Uterus (tissue), 2 donors: Measurements from ENCODE around the gene GPLD1.
A peak's percentile ranks its signal among the peaks of the same experiment; 100 is the strongest.

Source experiments
- CTCF ChIP-seq, 4 experiments: fragments of 200-600 bp in 2 of 4; fragments of 450-650 bp in 2 of 4; sonication (generic) in 2 of 4; IDR thresholded peaks; one replicate each; pipeline ENCODE4 v1.5.1; 2016 to 2019; ENCODE audit warnings: antibody characterized with exemption in 4 of 4, mild to moderate bottlenecking in 2 of 4, moderate library complexity in 1 of 4
- POLR2A ChIP-seq, 2 donors: fragments of 450-650 bp; IDR thresholded peaks; one replicate each; pipeline ENCODE4 v1.6.1; 2016; ENCODE audit warnings: antibody characterized with exemption in 2 of 2, mild to moderate bottlenecking in 1 of 2, moderate library complexity in 1 of 2

- TF ChIP-seq CTCF (IDR thresholded peaks at IDR 0.05): peak; percentile 36 to 51 (median 40)
- no peak for TF ChIP-seq POLR2A (IDR thresholded peaks at IDR 0.05)
Observed at GRCh38 chr6:24431045-24431451, 58.3 kb downstream of the GPLD1 start.
